Amniotic epithelial cell (primary cell): ENCODE measurements around the gene TNFRSF14.
A peak's percentile ranks its signal among the peaks of the same experiment; 100 is the strongest.

Experiments
- DNase-seq: peaks from one replicate; pipeline ENCODE4 v3.0.0-alpha.2; 2010; ENCODE audit warnings: low read depth

The TNFRSF14 gene

GRCh38 chr1:2588661-2589430, 32.7 kb downstream of the TNFRSF14 start:
- no peak for DNase-seq

GRCh38 chr1:2589431-2590232, 33.5 kb downstream of the TNFRSF14 start:
- DNase-seq, result no peak

GRCh38 chr1:2590233-2591141, 34.3 kb downstream of the TNFRSF14 start:
- no peak for DNase-seq

- DNase-seq, result no peak
Measured at GRCh38 chr1:2591233-2591580, 35.0 kb downstream of the TNFRSF14 start.

GRCh38 chr1:2591581-2592261, 35.5 kb downstream of the TNFRSF14 start:
- DNase-seq, result no peak

GRCh38 chr1:2592672-2593071, 36.5 kb downstream of the TNFRSF14 start:
- peak; percentile 17 for DNase-seq

GRCh38 chr1:2593251-2593878, 37.2 kb downstream of the TNFRSF14 start:
- no peak for DNase-seq

- DNase-seq, result peak; percentile 53
Measured at GRCh38 chr1:2594001-2594640, 38.0 kb downstream of the TNFRSF14 start.

GRCh38 chr1:2594641-2595131, 38.5 kb downstream of the TNFRSF14 start:
- DNase-seq, result no peak

GRCh38 chr1:2595261-2595811, 39.2 kb downstream of the TNFRSF14 start:
- no peak for DNase-seq

GRCh38 chr1:2595812-2596529, 39.8 kb downstream of the TNFRSF14 start:
- DNase-seq, result no peak

- DNase-seq, result no peak
Measured at GRCh38 chr1:2596530-2597333, 40.6 kb downstream of the TNFRSF14 start.

GRCh38 chr1:2597441-2598328, 41.5 kb downstream of the TNFRSF14 start:
- DNase-seq, result no peak

GRCh38 chr1:2598329-2598931, 42.3 kb downstream of the TNFRSF14 start:
- DNase-seq, result no peak

GRCh38 chr1:2601721-2602303, 45.6 kb downstream of the TNFRSF14 start:
- no peak for DNase-seq

GRCh38 chr1:2602311-2602835, 46.2 kb downstream of the TNFRSF14 start:
- no peak for DNase-seq
